Measurements from ENCODE around the gene BDH1.

BDH1 gene

DNA sequence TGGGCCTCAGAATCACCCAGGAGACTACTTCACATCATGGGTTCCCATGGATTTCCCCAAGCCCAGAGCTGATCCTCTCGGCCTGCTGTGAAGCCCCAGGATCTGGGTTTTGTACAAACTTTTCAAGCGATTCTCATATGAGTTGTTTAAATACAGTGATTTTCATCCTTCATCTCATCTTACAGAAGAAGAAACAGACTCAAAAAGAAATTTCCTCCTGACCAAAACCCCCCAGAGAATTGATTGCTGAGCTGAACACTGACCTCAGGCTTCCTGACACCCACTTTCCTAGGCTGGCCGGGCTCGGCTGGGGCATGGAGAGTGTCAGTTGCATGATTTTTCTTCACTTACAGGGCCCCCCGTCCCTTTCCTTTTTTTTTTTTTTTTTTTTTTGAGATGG, 60.3 kb downstream of the BDH1 start:
- H3K9me3 ChIP-seq (ENCODE audit: low read depth, low read length) = no peaks in the 10 kb centered on the region
- TF ChIP-seq EZH2 (IDR thresholded peaks at IDR 0.05) (no peak), POLR2AphosphoS5 (IDR thresholded peaks at IDR 0.05; ENCODE audit: borderline replicate concordance, low read depth, low read length) (no peak), FOXP2 (optimal IDR thresholded peaks at IDR 0.05; ENCODE audit: control extremely low read depth, extremely low read length, insufficient read depth) (no peak)
- H3K36me3 ChIP-seq (ENCODE audit: insufficient read depth, low read length) = no peaks in the 10 kb centered on the region
- no peak overlapping the region for H3K9ac ChIP-seq (ENCODE audit: insufficient read length)
- DNase-seq (ENCODE audit: low read depth, low spot score) = no peak
- H3K27ac ChIP-seq = no peak overlapping the region
- H3K4me3 ChIP-seq = no peak overlapping the region

- no peak overlapping the region for H3K4me3 ChIP-seq
- no peaks in the 10 kb centered on the region for H3K36me3 ChIP-seq (ENCODE audit: insufficient read depth, low read length)
- TF ChIP-seq FOXP2 (optimal IDR thresholded peaks at IDR 0.05; ENCODE audit: control extremely low read depth, extremely low read length, insufficient read depth) (no peak), POLR2AphosphoS5 (IDR thresholded peaks at IDR 0.05; ENCODE audit: borderline replicate concordance, low read depth, low read length) (no peak), EZH2 (IDR thresholded peaks at IDR 0.05) (no peak)
- H3K9ac ChIP-seq (ENCODE audit: insufficient read length) = no peak overlapping the region
- H3K27ac ChIP-seq = no peak overlapping the region
- H3K9me3 ChIP-seq (ENCODE audit: low read depth, low read length) = no peaks in the 10 kb centered on the region
- DNase-seq (ENCODE audit: low read depth, low spot score) = no peak
These were observed 60.7 kb downstream of the BDH1 start for GRCh38 chr3:197495059-197495455.

GRCh38 chr3:197494366-197495058, 61.3 kb downstream of the BDH1 start:
- no peak for DNase-seq (ENCODE audit: low read depth, low spot score)
- Histone ChIP-seq H3K9ac (ENCODE audit: insufficient read length) (no peak overlapping the region), H3K27ac (no peak overlapping the region), H3K9me3 (ENCODE audit: low read depth, low read length) (no peaks in the 10 kb centered on the region), H3K36me3 (ENCODE audit: insufficient read depth, low read length) (no peaks in the 10 kb centered on the region), H3K4me3 (no peak overlapping the region)
- TF ChIP-seq FOXP2 (optimal IDR thresholded peaks at IDR 0.05; ENCODE audit: control extremely low read depth, extremely low read length, insufficient read depth) (no peak), EZH2 (IDR thresholded peaks at IDR 0.05) (no peak), POLR2AphosphoS5 (IDR thresholded peaks at IDR 0.05; ENCODE audit: borderline replicate concordance, low read depth, low read length) (no peak)

DNA sequence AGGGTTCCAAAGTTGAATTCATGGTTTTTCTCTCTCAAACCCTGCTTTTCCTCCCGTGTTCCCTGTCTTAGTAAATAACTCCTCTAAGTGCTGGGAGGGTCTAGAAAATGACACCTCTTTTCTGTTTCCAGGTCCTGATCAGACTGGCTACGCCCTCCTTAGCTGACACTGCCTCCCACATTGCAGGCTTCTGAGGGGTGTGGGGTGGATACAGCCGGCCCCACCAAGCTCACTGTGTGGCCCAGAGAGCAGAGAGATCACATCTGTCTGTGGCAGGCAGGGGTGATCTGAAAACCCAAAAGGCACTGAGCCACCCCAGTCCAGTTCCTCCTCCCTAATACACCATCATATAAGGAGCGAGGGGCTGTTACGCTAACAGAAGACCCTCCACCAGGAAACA, 62.7 kb downstream of the BDH1 start:
- no peaks in the 10 kb centered on the region for H3K36me3 ChIP-seq (ENCODE audit: insufficient read depth, low read length)
- H3K9ac ChIP-seq (ENCODE audit: insufficient read length) = no peak overlapping the region
- no peak overlapping the region for H3K4me3 ChIP-seq
- DNase-seq (ENCODE audit: low read depth, low spot score) = no peak
- no peak overlapping the region for H3K27ac ChIP-seq
- no peak for TF ChIP-seq EZH2 (IDR thresholded peaks at IDR 0.05)
- TF ChIP-seq POLR2AphosphoS5 (IDR thresholded peaks at IDR 0.05; ENCODE audit: borderline replicate concordance, low read depth, low read length) = no peak
- no peak for TF ChIP-seq FOXP2 (optimal IDR thresholded peaks at IDR 0.05; ENCODE audit: control extremely low read depth, extremely low read length, insufficient read depth)
- H3K9me3 ChIP-seq (ENCODE audit: low read depth, low read length) = no peaks in the 10 kb centered on the region

DNA sequence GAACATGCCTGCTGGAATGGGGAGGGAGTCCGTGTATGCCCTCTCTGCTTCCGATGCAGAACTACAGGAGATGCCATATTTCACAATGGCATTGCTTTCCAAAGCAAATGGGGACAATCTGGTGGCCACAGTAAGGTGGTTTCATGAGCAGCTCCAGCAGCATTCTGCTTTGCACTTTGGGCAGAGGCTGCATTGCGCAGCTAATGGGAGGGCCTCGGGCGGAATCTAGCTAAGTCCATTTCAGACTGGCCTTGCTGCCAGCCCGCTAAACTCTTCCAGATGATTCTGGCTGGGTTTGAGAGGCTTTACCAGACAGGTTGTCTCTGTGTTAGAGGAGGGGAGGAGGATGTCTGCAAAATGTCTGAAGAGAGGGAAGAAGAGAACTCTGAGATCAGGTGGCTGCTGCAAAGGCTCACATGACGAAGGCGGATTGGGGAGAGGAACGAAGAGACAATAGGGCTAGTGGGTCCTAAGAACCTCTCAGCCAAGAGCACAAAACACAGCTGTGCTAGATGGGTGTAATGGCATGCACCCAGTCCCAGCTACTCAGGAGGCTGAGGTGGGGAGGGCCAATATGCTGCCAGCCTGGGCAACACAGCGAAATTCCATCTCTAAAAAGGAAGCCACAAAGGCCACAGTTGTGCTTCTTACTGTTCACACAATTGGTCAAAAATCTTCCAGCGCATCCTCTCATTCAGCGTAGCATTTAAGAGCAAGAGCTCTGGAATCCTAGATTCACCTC, 63.7 kb downstream of the BDH1 start:
- H3K4me3 ChIP-seq = no peak overlapping the region
- no peak overlapping the region for H3K9ac ChIP-seq (ENCODE audit: insufficient read length)
- H3K27ac ChIP-seq = no peak overlapping the region
- no peaks in the 10 kb centered on the region for H3K36me3 ChIP-seq (ENCODE audit: insufficient read depth, low read length)
- no peak for DNase-seq (ENCODE audit: low read depth, low spot score)
- no peaks in the 10 kb centered on the region for H3K9me3 ChIP-seq (ENCODE audit: low read depth, low read length)
- no peak for TF ChIP-seq FOXP2 (optimal IDR thresholded peaks at IDR 0.05; ENCODE audit: control extremely low read depth, extremely low read length, insufficient read depth)
- TF ChIP-seq POLR2AphosphoS5 (IDR thresholded peaks at IDR 0.05; ENCODE audit: borderline replicate concordance, low read depth, low read length) = no peak
- TF ChIP-seq EZH2 (IDR thresholded peaks at IDR 0.05) = no peak

DNA sequence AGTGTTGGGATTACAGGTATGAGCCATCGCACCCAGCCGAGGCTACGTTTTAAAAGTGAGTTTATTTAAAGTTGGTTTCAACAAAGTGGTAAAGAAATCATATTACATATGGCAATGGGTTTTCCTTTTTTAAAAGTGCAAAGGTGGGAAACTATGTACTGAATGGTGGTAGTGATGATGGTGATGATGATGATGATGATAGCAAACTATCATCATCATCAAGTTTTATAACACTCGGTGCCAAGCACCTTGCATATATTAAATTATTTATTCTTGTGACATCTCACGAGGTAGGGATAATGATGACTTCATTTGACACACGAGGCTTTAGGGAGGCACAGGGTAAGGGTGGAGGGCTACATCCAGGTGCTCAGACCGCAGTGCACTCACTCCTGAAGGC, 64.3 kb downstream of the BDH1 start:
- H3K4me3 ChIP-seq = no peak overlapping the region
- H3K36me3 ChIP-seq (ENCODE audit: insufficient read depth, low read length) = no peaks in the 10 kb centered on the region
- no peak for DNase-seq (ENCODE audit: low read depth, low spot score)
- H3K9me3 ChIP-seq (ENCODE audit: low read depth, low read length) = no peaks in the 10 kb centered on the region
- H3K9ac ChIP-seq (ENCODE audit: insufficient read length) = no peak overlapping the region
- TF ChIP-seq EZH2 (IDR thresholded peaks at IDR 0.05) = no peak
- no peak for TF ChIP-seq FOXP2 (optimal IDR thresholded peaks at IDR 0.05; ENCODE audit: control extremely low read depth, extremely low read length, insufficient read depth)
- no peak for TF ChIP-seq POLR2AphosphoS5 (IDR thresholded peaks at IDR 0.05; ENCODE audit: borderline replicate concordance, low read depth, low read length)
- H3K27ac ChIP-seq = no peak overlapping the region

DNA sequence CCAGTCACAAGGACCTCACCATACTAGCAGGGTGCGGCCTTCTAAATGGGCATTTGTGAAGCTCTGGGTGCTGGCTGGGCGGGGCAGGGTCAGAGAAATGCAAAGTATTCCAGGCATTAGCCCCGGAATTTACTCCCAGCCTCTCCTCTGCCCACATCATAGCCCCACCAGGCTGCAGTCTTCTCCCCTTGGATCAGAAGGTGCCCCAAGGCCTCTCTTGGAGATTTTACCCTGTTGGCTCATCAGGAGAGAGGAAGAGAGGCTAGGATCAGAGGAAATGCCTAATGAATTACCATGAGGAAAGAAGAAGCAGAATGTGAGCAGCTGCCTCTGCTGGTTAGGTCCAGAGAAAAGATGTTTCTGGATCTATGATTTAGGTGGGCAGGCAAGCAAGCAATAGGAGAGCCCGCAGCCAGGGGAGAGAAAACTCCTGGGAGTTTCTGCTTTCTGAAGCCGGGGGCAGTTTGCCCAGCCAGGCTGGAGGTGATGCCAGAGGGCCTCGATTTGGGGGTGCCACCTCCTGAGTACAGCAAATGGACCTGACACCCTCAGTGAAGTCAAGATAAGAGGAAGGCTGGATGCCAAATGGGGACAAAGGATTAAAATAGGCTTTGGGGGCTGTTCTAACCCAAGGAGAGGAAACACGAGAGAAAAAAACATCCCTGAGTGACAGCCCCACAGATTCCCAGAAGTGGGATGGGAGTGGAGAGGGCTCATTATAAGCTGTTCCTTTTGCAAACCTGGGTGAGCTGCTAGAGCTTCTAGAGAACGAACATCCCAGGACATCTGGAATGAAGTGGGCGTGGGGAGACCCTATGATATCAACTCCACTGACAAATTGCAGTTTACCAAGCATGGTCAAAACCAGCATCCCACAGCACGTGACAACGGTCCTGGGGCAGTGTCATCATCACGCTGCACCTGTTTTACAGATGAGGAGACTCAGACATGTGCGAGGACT, 65.4 kb downstream of the BDH1 start:
- Histone ChIP-seq H3K9ac (ENCODE audit: insufficient read length) (no peak overlapping the region), H3K4me3 (no peak overlapping the region), H3K27ac (no peak overlapping the region), H3K36me3 (ENCODE audit: insufficient read depth, low read length) (no peaks in the 10 kb centered on the region), H3K9me3 (ENCODE audit: low read depth, low read length) (no peaks in the 10 kb centered on the region)
- TF ChIP-seq EZH2 (IDR thresholded peaks at IDR 0.05) (no peak), POLR2AphosphoS5 (IDR thresholded peaks at IDR 0.05; ENCODE audit: borderline replicate concordance, low read depth, low read length) (no peak), FOXP2 (optimal IDR thresholded peaks at IDR 0.05; ENCODE audit: control extremely low read depth, extremely low read length, insufficient read depth) (no peak)
- no peak for DNase-seq (ENCODE audit: low read depth, low spot score)

DNA sequence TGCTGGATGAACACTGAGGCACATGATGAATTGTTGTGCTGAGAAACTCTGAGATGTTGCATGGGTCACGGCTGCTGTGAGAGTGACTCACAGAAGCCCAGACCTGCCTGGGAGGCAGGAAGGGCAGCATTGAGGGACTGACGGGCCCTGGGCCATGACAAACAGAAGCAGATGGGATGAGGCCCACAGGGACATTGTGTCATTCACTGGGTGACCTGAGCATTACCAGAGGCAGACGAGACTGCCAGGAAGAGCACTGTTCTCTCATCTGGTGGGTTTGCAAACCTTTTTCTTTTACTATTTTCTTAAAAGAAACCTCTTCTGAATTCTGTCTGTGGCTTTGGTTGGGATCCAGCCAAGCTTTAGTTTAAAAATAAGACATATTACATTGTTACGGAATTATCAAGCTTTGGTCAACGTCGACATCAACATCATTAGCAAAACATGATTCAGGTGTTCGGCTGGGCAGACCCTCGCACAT, 67.8 kb downstream of the BDH1 start:
- no peaks in the 10 kb centered on the region for H3K9me3 ChIP-seq (ENCODE audit: low read depth, low read length)
- no peak overlapping the region for H3K27ac ChIP-seq
- no peak overlapping the region for H3K4me3 ChIP-seq
- no peaks in the 10 kb centered on the region for H3K36me3 ChIP-seq (ENCODE audit: insufficient read depth, low read length)
- H3K9ac ChIP-seq (ENCODE audit: insufficient read length) = no peak overlapping the region
- no peak for DNase-seq (ENCODE audit: low read depth, low spot score)
- TF ChIP-seq EZH2 (IDR thresholded peaks at IDR 0.05) = no peak
- TF ChIP-seq POLR2AphosphoS5 (IDR thresholded peaks at IDR 0.05; ENCODE audit: borderline replicate concordance, low read depth, low read length) = no peak
- TF ChIP-seq FOXP2 (optimal IDR thresholded peaks at IDR 0.05; ENCODE audit: control extremely low read depth, extremely low read length, insufficient read depth) = no peak
